Measurements from ENCODE around the gene SLC25A19.

DNA sequence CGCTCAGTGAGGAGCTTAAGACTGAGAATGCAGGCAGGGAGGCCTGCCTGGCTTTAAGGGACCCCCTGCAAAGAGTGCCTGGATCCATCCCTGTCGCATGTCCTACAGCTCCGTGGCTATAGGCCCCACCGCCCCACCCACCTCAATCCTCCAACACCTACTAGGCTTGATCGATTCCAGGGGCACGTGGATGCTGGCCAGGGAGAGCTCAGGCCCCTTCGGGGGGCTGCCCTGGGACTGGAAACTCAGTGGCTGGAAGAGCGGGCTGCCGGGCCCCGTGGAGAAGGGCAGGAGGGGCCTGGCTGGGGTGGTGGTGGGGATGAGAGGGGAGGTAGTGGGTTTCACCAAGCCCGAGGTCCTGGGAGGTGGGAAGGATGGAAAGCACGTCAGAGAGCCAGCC is 50.0 kb downstream of the SLC25A19 start:
- TF ChIP-seq, protein P1, sequence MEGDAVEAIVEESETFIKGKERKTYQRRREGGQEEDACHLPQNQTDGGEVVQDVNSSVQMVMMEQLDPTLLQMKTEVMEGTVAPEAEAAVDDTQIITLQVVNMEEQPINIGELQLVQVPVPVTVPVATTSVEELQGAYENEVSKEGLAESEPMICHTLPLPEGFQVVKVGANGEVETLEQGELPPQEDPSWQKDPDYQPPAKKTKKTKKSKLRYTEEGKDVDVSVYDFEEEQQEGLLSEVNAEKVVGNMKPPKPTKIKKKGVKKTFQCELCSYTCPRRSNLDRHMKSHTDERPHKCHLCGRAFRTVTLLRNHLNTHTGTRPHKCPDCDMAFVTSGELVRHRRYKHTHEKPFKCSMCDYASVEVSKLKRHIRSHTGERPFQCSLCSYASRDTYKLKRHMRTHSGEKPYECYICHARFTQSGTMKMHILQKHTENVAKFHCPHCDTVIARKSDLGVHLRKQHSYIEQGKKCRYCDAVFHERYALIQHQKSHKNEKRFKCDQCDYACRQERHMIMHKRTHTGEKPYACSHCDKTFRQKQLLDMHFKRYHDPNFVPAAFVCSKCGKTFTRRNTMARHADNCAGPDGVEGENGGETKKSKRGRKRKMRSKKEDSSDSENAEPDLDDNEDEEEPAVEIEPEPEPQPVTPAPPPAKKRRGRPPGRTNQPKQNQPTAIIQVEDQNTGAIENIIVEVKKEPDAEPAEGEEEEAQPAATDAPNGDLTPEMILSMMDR (IDR thresholded peaks at IDR 0.05; ENCODE audit: low read depth, low read length) = no peak
- no peak for TF ChIP-seq EZH2phosphoT487 (IDR thresholded peaks at IDR 0.05; ENCODE audit: low read depth)

Measured in OCI-LY3 (cell line).